Measurements from ENCODE around the gene GFPT2.

- TF ChIP-seq POLR2A (IDR thresholded peaks at IDR 0.05), result no peak
- no peak for TF ChIP-seq CTCF (IDR thresholded peaks at IDR 0.05)
- no peak for TF ChIP-seq POLR2AphosphoS5 (IDR thresholded peaks at IDR 0.05)
Observed at GRCh38 chr5:180358694-180359093, 5.6 kb upstream of the GFPT2 start.

All from sigmoid colon (tissue), 4 donors.